Tongue (tissue), 2 donors: ENCODE measurements around the gene MYRFL. TPM values are rescaled to one million over a fixed set of nuclear protein-coding genes. Genes with fewer than 3 reads are reported as not detected.
"Not testable (repeated sequence)": the region's sequence is repeated elsewhere in the genome, so short reads cannot be mapped to it uniquely, and the experiment has no call there.

Source experiments
- DNase-seq: peaks from one replicate; pipeline ENCODE4 v3.0.0-alpha.2; 2015
- total RNA-seq: library from RNA; depleted of rRNA; stranded (reverse); fragments of >200 nt; gene quantifications from one replicate; pipeline ENCODE4 v1.2.3, GENCODE V29; 2014

Gene MYRFL
- total RNA-seq, 1 donor from 2014 or later = 0.31 TPM

DNA sequence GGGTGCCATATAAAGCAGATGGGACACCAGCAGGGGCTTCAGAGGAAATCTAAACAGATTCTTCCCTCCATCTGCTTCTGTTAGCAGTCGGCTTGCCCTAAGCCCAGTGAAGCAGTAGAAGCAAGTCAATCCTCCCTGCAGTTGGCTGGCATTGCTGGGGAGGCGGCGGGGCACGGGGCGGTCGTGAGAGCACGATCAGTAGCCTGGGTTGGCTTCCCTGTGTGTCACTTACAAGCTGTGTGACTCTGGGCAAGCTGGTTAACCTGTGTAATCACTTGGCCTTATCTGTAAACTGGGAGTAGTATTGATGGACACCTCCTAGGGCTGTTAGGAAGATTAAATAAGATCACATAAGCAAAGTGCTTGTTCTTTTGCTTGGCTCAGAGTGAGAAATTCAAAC lies 19.4 kb downstream of the MYRFL start:
- no peak for DNase-seq

DNA sequence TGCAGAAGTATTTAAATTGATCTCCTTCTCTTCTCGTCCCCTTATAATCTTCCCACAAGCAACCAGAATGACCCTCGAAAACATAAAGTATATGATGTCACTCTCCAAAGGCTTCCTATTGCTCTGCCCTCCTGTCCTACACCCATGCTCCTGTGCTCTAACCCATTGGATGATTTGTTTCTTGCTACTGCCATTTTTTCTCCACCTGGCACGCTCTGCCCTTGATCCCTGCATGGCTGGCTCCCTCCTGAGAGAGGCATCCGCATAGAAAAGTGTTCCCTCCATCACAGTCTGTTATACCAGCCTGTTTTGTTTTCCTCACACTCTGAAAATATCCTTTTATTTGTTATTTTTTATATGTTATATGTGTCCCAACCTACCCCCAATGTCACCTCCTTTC lies 19.8 kb downstream of the MYRFL start:
- DNase-seq = no peak

GRCh38 chr12:69846976-69847375 lies 21.9 kb downstream of the MYRFL start:
- DNase-seq = no peak

DNA sequence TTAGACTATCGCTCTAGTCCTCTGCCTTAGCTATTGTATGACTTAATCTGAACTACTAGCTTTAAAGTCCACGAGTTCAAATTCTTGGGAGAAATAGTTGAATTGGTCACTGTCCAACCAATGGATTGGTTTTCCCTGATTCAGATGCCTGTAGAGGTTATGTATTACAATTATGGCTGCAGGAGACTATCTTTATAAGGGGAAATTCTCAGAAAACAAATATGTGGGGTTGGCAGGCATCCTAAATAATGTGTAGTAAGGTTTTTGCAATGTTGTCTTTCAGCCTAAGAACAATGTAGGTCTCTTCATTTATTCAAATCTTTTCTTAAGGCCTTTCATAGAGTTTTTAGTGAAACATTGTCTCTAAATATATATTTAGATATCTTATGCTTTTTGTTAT lies 26.9 kb downstream of the MYRFL start:
- no peak for DNase-seq

DNA sequence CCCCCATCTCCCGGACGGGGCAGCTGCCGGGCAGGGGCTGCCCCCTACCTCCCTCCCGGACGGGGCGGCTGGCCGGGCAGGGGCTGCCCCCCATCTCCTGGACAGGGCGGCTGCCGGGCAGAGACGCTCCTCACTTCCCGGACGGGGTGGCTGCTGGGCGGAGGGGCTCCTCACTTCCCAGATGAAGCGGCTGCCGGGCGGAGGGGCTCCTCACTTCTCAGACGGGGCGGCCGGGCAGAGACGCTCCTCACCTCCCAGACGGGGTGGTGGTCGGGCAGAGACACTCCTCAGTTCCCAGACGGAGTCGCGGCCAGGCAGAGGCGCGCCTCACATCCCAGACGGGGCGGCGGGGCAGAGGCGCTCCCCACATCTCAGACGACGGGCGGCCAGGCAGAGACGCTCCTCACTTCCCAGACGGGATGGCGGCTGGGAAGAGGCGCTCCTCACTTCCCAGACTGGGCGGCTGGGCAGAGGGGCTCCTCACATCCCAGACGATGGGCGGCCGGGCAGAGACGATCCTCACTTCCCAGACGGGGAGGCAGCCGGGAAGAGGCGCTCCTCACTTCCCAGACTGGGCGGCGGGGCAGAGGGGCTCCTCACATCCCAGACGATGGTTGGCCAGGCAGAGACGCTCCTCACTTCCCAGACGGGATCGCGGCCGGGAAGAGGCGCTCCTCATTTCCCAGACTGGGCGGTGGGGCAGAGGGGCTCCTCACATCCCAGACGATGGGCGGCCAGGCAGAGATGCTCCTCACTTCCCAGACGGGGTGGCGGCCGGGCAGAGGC lies 28.3 kb downstream of the MYRFL start:
- DNase-seq = not testable (repeated sequence)

DNA sequence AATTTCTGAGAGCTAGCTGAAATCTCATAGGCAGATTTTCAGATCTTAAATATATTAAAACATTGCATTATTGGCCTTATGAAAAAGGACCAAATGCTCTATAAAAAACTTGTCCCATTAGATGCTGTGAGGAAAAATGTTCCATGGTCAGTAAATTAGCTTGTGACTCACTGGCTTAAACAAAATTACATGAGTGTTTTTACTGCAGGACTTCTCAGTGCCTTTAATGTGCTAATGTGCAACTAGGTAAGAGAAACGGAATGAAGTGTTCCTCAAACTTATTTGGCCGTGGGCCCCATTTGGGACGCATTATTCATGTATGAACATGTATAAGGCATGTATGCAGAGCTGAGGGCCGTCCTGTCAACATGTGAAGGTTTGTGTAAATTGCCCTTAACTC lies 41.7 kb downstream of the MYRFL start:
- no peak for DNase-seq

- DNase-seq = no peak
Measured at GRCh38 chr12:69868695-69869094, 43.7 kb downstream of the MYRFL start.

- DNase-seq = no peak
Measured at GRCh38 chr12:69872804-69873203, 47.8 kb downstream of the MYRFL start.

GRCh38 chr12:69873429-69873828 lies 48.4 kb downstream of the MYRFL start:
- no peak for DNase-seq

- DNase-seq = no peak
Measured at GRCh38 chr12:69874606-69875005, 49.6 kb downstream of the MYRFL start.

DNA sequence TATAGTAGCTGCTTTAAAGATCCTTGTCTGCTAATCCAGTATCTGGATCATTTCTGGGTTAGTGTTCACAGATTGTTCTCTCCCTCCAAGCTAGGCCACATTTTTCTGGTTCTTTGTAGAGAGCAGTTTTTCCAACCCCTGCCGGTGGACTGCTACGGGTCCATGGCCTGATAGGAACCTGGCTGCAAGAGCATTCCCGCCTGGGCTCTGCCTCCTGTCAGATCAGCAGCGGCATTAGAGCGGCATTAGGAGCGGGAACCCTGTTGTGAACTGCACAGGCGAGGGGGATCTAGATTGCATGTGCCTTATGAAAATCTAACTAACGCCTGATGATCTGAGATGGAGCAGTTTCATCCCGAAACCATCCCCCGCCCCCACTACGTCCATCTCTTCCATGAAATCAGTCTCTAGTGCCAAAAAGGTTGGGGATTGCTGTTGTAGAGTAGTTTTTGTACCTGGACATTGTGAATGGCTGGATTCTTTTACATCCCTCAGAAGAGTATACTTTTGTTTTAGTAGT lies 50.4 kb downstream of the MYRFL start:
- DNase-seq = no peak

- DNase-seq = peak; percentile 93
Measured at GRCh38 chr12:69879007-69879960, 54.3 kb downstream of the MYRFL start.

GRCh38 chr12:69880571-69880970 lies 55.5 kb downstream of the MYRFL start:
- DNase-seq = no peak

- DNase-seq = no peak
Measured at GRCh38 chr12:69881771-69882170, 56.7 kb downstream of the MYRFL start.

DNA sequence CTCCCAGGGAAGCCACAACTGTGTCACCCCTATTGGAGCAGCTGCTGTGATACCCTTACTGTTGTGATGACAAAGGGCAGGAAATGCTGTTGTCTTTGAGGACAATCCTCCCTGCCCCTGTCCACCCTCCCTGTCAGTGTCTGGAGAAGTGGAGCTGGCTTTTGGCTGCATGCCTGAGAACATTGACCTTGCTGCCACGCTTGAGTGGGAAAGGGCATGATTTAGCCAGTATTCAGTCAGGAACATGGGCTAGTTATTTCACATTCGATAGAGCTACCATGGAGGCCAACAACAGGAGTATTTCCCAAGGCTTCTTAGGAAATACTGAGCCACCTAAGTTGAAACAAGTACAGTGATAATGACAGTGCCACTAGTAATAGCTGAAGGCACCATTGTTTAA lies 59.4 kb downstream of the MYRFL start:
- no peak for DNase-seq

DNA sequence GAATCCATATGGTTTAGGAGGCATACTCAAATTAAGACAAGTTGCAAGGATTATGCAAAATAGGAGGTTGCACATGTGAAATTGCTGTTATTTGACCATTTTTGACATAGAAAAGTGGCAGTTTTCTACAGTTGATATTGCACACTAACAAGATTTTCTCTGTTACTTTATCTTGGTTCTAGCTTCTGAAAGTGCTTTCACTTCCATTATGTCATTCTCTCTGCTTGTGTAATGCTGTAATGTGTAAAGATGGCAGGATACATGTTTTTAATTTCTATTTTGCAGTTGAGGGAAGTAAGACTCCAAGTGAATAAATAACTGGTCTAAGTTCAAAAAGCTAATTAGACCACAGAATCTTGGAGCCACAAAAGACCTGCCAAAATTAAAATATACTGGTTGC lies 60.6 kb downstream of the MYRFL start:
- no peak for DNase-seq

- DNase-seq = peak; percentile 77
Measured at GRCh38 chr12:69886109-69886508, 61.1 kb downstream of the MYRFL start.

DNA sequence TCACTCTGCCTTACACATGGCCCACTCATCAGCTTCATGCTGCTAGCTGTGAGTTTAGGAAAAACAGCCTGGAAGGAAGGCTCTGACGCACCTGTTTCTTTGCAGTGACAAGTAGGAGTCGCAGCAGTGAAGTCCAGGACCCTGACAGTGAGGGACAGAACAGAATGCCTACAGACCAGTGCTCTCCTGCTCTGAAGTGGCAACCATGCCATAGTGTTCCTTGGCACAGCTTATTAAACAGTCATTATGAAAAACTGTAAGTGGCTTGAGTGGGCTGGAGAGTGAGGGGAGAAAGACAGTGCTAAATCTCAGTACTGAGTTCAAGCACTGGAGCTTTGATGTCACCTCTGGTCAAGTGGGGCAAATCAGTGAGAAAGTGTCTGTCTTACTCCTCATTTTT lies 61.7 kb downstream of the MYRFL start:
- no peak for DNase-seq

DNA sequence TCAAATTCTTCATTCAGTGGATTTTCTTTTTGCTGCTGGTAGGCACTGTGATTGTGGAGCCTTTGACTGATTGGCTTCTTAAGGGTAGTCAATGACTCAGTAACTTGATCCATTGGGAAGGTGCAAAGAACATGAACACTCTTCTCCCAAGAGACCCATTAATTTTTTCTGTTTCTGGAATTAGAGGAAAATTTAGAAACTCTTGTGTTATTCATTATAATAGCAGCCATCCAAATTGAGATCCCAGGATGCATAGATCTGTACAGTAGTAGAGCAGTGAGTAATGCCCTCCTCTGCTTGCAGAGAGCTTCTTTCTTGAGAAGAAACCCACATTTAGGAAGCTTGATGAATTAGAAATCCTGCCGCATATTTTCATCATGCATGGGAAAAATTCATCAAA lies 63.9 kb downstream of the MYRFL start:
- no peak for DNase-seq

DNA sequence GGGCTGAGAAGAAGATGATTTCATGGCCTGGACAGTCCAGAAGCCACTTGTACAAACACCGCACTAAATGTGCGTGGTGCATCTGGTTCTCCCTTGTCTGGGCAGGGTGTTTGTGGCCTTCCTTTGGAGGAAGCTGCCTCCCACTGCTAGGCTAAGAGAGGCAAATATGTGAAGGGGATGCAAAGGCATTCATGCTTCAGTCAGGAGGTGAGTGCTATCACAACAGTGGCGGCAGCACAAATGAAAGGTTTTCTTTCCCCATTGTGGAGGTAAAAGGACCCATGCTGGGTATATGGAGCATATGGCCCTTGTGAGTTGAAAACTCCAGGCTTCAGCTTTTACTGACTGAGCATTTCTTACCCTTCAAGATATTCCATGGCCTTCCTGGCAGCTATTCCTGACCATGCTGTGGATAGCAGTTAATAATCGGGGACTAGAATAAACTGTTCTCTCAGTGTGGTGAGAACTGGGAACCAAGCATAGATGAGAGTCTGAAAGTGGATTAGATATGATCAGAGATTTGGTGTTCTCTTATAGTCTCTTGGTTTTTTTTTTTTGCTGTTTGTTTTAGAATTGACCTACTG lies 69.9 kb downstream of the MYRFL start:
- DNase-seq = no peak

GRCh38 chr12:69896653-69897381 lies 71.8 kb downstream of the MYRFL start:
- DNase-seq = no peak

GRCh38 chr12:69897744-69898143 lies 72.7 kb downstream of the MYRFL start:
- DNase-seq = peak; percentile 94
